Lower leg skin (tissue), 4 donors: Measurements from ENCODE around the gene COPS4. TPM values are rescaled to one million over a fixed set of nuclear protein-coding genes. Genes with fewer than 3 reads are reported as not detected.
"Not testable (repeated sequence)": the region's sequence is repeated elsewhere in the genome, so short reads cannot be mapped to it uniquely, and the experiment has no call there.

ENCODE experiments used
- DNase-seq, 2 donors: peaks; one replicate each; pipeline ENCODE4 v3.0.0-alpha.2; 2019; ENCODE audit warnings: low spot score in 2 of 2
- H3K4me3 ChIP-seq: fragments of 200-600 bp; sonication (generic); 2 replicates; pipeline ENCODE4 v1.5.1; 2017; ENCODE audit warnings: mild to moderate bottlenecking, low read depth; ENCODE audit not compliant: poor library complexity, severe bottlenecking
- POLR2A ChIP-seq, 2 donors: fragments of 450-650 bp; IDR thresholded peaks; one replicate each; pipeline ENCODE4 v1.6.1; 2016 to 2017; ENCODE audit warnings: antibody characterized with exemption in 2 of 2, mild to moderate bottlenecking in 1 of 2, moderate library complexity in 1 of 2
- WGBS, 2 donors: methylation state at CpG; one replicate each; pipeline ENCODE4 v1.1.5; 2018; 5-methylcytosine and 5-hydroxymethylcytosine counted together
- intact Hi-C: fragments of 100-400 bp; cut with DNase I; formaldehyde crosslinking; loops from one replicate; pipeline ENCODE4 v1.15.0; 2023; ENCODE audit warnings: low total_unique reads
- total RNA-seq, 4 donors: library from RNA; depleted of rRNA; stranded (reverse); fragments of >200 nt; gene quantifications; one replicate each; pipeline ENCODE4 v1.1.0, GENCODE V29; 2016
- TF ChIP-seq, protein P1 (sequence below), 3 donors: fragments of 450-650 bp; IDR thresholded peaks; one replicate each; pipeline ENCODE4 v1.5.1; 2016; ENCODE audit warnings: antibody characterized with exemption in 3 of 3, mild to moderate bottlenecking in 3 of 3, moderate library complexity in 2 of 3

The COPS4 gene
- total RNA-seq, 4 donors from 2014 or later, result 18.4 to 56.5 (median 43.7) TPM

DNA sequence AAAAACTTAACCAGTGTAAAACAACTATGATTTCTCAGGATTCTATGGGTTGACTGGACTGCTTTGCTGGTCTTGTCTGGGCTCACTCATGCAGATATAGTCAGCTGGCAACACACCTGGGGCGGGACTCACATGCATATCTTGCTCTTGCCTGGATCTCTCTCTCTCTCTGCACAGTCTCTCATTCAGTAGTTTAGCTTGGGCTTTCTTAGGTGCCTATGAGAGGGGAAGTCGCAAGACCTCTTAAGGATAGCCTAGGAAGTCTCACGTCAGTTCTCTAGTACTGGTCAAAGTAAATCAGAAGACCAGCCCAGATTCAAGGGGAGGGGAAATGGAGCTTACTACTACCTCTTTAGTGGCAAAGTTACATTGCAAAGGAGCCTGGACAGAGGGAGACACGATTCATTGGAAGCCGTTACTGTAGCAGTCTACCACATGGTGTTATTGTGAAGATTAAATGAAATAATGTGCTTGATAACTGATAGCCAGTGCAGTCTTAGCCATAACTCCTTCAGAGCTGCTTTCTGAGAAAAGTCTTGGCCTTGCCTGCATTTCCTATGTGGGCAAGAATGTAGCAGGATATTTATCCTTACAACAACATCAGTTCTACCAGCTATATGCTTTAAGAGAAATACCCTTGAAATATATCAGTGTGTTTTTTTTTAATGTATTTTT, 2.1 kb downstream of the COPS4 start:
- H3K4me3 ChIP-seq, result no peak overlapping the region
- intact Hi-C loops, result no loop called here
- no peak for DNase-seq
- WGBS, 2 donors, result 50 to 53% methylated on average over 5 of the region's 5 CpGs
- no peak for TF ChIP-seq POLR2A (IDR thresholded peaks at IDR 0.05)
- TF ChIP-seq, protein P1, sequence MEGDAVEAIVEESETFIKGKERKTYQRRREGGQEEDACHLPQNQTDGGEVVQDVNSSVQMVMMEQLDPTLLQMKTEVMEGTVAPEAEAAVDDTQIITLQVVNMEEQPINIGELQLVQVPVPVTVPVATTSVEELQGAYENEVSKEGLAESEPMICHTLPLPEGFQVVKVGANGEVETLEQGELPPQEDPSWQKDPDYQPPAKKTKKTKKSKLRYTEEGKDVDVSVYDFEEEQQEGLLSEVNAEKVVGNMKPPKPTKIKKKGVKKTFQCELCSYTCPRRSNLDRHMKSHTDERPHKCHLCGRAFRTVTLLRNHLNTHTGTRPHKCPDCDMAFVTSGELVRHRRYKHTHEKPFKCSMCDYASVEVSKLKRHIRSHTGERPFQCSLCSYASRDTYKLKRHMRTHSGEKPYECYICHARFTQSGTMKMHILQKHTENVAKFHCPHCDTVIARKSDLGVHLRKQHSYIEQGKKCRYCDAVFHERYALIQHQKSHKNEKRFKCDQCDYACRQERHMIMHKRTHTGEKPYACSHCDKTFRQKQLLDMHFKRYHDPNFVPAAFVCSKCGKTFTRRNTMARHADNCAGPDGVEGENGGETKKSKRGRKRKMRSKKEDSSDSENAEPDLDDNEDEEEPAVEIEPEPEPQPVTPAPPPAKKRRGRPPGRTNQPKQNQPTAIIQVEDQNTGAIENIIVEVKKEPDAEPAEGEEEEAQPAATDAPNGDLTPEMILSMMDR (IDR thresholded peaks at IDR 0.05), result no peak

DNA sequence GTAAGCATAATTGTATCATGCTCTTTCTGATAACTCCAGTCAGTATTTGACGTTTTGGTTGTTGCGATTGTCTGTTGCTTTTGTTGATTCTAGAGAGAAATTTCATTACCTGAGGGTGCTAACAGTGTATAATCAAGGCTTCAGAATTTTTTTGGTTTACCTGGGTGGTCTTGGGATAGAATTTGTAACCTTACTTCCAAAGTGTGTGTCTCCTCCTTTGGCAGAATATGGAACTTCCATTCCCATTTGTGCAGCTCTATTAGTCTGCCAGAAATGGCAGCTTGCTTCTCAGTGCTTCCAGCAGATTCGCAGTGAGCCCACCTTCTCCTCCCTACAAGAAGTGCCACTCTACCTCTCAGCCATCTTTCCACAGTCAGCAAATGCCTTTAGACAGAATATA, 5.3 kb downstream of the COPS4 start:
- intact Hi-C loops, result no loop called here
- TF ChIP-seq POLR2A (IDR thresholded peaks at IDR 0.05), result no peak
- TF ChIP-seq, protein P1 (IDR thresholded peaks at IDR 0.05), result no peak
- 84 to 85% methylated on average over 3 of the region's 3 CpGs for WGBS, 2 donors
- DNase-seq, result no peak
- no peak overlapping the region for H3K4me3 ChIP-seq

DNA sequence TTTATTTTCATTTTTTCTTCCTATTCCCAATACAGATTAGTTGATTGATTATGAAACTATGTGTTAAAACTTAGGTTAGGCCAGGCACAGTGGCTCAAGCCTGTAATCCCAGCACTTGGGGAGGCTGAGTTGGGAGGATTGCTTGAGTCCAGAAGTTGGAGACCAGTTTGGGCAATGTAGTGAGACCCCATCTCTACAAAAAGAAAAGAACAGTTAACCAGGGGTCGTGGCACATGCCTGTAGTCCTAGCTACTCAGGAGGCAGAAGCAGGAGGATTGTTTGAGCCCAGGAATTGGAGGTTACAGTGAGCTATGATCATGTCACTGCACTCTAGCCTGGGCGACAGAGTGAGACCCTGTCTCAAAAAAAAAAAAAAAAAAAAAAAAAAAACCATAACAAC, 8.2 kb downstream of the COPS4 start:
- WGBS, 2 donors, result 88 to 90% methylated on average over 2 of the region's 2 CpGs
- H3K4me3 ChIP-seq, DNase-seq, intact Hi-C loops: not testable (repeated sequence)

DNA sequence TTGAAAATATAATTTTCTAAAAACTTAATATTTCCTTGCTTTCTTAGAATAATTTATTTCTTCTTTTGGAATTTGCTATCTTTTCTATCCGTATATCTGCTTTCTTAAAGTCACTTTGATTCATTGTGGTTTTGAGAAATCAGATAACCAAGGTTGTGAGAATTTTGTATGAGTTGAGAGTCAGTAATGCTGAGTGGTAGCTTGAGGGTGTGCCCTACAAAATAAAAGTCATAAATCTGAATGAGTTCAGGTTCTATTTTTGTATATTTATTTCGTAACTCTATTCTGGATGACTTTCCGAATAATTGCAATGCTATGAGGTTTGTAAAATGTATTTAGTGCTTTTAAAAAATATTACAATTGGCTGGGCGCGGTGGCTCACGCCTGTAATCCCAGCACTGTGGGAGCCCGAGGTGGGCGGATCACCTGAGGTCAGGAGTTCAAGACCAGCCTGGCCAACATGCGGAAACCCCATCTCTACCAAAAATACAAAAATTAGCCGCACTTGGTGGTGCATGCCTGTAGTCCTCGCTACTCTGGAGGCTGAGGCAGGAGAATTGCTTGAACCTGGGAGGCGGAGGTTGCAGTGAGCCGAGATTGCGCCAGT, 8.9 kb downstream of the COPS4 start:
- no peak for DNase-seq
- no peak overlapping the region for H3K4me3 ChIP-seq
- 57 to 74% methylated on average over 14 of the region's 14 CpGs for WGBS, 2 donors
- intact Hi-C loops, result no loop called here
- TF ChIP-seq, protein P1 (IDR thresholded peaks at IDR 0.05), result no peak
- TF ChIP-seq POLR2A (IDR thresholded peaks at IDR 0.05), result no peak

DNA sequence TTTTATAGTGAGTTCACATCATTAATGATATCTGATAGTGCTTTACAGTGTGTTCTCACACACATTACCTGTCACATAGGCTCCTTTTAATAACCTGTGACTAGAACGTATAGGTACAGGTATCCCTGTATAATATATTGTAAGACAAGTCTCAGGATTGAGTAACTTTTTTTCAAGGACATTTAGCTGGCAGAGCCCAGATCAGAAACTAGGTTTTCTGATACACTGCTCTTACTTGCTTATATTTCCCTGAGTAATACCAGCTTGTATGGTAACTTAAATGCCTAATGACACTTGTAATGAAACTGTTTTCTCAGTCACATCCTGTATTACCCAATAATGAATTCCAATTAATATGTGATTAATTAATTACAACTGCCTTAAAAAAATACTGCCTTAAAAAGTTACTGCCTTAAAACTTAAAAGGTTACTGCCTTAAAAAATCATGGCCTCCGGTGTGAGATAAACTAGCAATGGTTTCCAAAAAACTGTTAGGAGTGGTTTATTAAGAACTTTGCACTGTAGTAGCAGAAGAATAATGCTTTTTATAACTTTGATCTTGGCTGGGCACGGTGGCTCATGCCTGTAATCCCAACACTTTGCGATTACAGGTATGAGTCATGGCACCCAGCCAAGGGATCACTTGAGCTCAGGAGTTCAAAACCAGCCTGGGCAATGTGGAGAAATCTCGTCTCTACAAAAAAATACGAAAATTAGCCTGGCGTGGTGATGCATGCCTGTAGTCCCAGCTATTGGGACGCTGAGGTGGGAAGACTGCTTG, 11.9 kb downstream of the COPS4 start:
- intact Hi-C loops, result no loop called here
- no peak for TF ChIP-seq POLR2A (IDR thresholded peaks at IDR 0.05)
- TF ChIP-seq, protein P1 (IDR thresholded peaks at IDR 0.05), result no peak
- WGBS, 2 donors, result 77 to 78% methylated on average over 8 of the region's 8 CpGs
- DNase-seq, result no peak
- no peak overlapping the region for H3K4me3 ChIP-seq

DNA sequence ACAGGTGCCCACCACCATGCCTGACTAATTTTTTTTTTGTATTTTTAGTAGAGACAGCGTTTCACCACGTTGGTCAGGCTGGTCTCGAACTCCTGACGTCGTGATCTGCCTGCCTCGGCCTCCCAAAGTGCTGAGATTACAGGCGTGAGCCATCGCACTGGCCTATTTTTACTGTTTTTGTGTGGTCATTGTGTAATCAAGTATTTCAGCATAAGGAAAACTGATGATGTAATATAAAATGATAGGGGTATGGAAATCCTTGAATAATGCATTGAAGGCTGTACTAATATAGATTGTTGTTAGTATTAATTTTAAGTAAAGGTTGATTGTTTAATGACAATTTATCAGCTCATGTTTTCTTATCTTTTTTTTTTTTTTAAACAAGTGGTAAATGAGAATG, 13.8 kb downstream of the COPS4 start:
- H3K4me3 ChIP-seq, intact Hi-C loops, DNase-seq: not testable (repeated sequence)
- WGBS, 2 donors, result 93 to 98% methylated on average over 8 of the region's 8 CpGs
